Gastroesophageal sphincter (tissue), 4 donors: Measurements from ENCODE around the gene PTCD3. TPM values are rescaled to one million over a fixed set of nuclear protein-coding genes. Genes with fewer than 3 reads are reported as not detected.

Source experiments
- ATAC-seq: fragments of 150-250 bp; one replicate; pipeline ENCODE4 v1.9.1; 2016; ENCODE audit warnings: mild to moderate bottlenecking, moderate library complexity
- H3K27ac ChIP-seq, 4 donors: fragments of 200-600 bp; sonication (generic) in 3 of 4; 1 replicate in 3 of 4; 2 replicates in 1 of 4; pipeline ENCODE4 v1.5.1; 2016 to 2019
- H3K27me3 ChIP-seq: fragments of 200-600 bp; sonication (generic); one replicate; pipeline ENCODE4 v1.5.1; 2019
- H3K36me3 ChIP-seq, 2 donors: fragments of 200-600 bp; sonication (generic); one replicate each; pipeline ENCODE4 v1.5.1; 2019; ENCODE audit warnings: control low read depth in 1 of 2
- H3K4me1 ChIP-seq, 3 donors: fragments of 200-600 bp; sonication (generic); 1 replicate in 2 of 3; 2 replicates in 1 of 3; pipeline ENCODE4 v1.5.1; 2016 to 2019; ENCODE audit warnings: control low read depth in 2 of 3
- H3K4me3 ChIP-seq, 2 donors: fragments of 200-600 bp; sonication (generic); one replicate each; pipeline ENCODE4 v1.5.1; 2019; ENCODE audit warnings: mild to moderate bottlenecking in 1 of 2, moderate library complexity in 1 of 2
- H3K9me3 ChIP-seq, 3 donors: fragments of 200-600 bp; sonication (generic); one replicate each; pipeline ENCODE4 v1.5.1; 2017 to 2019; ENCODE audit warnings: control low read depth in 2 of 3
- EP300 ChIP-seq: sonication (generic); formaldehyde crosslinking; IDR thresholded peaks from one replicate; pipeline ENCODE4 v1.6.1; 2017; ENCODE audit warnings: antibody characterized with exemption, mild to moderate bottlenecking
- POLR2A ChIP-seq, 2 donors: fragments of 450-650 bp; IDR thresholded peaks; one replicate each; pipeline ENCODE4 v1.6.1; 2017; ENCODE audit warnings: antibody characterized with exemption in 2 of 2, mild to moderate bottlenecking in 2 of 2, moderate library complexity in 1 of 2
- POLR2AphosphoS5 ChIP-seq: sonication (generic); formaldehyde crosslinking; IDR thresholded peaks from one replicate; pipeline ENCODE4 v1.6.1; 2017; ENCODE audit warnings: antibody characterized with exemption
- WGBS, 2 donors: methylation state at CpG; one replicate each; pipeline ENCODE4 v1.1.5; 2018; ENCODE audit warnings: low coverage in 1 of 2; 5-methylcytosine and 5-hydroxymethylcytosine counted together
- small RNA-seq, 4 donors: library from RNA; depleted of rRNA; stranded (forward); fragments of <200 nt; gene quantifications; one replicate each; pipeline ENCODE3, GENCODE V24; 2016
- total RNA-seq, 4 donors: library from RNA; depleted of rRNA; stranded (reverse); fragments of >200 nt; gene quantifications; one replicate each; pipeline ENCODE4 v1.1.0, GENCODE V29; 2016
- TF ChIP-seq, protein P1 (sequence below), 4 experiments: fragments of 200-600 bp in 2 of 4; fragments of 450-650 bp in 2 of 4; sonication (generic) in 1 of 4; IDR thresholded peaks; one replicate each; pipeline ENCODE4 v1.5.1; 2017 to 2019; ENCODE audit warnings: antibody characterized with exemption in 4 of 4, mild to moderate bottlenecking in 2 of 4, moderate library complexity in 2 of 4

The PTCD3 gene
- total RNA-seq, 4 donors from 2014 or later = 34.7 to 85.1 (median 58.5) TPM

DNA sequence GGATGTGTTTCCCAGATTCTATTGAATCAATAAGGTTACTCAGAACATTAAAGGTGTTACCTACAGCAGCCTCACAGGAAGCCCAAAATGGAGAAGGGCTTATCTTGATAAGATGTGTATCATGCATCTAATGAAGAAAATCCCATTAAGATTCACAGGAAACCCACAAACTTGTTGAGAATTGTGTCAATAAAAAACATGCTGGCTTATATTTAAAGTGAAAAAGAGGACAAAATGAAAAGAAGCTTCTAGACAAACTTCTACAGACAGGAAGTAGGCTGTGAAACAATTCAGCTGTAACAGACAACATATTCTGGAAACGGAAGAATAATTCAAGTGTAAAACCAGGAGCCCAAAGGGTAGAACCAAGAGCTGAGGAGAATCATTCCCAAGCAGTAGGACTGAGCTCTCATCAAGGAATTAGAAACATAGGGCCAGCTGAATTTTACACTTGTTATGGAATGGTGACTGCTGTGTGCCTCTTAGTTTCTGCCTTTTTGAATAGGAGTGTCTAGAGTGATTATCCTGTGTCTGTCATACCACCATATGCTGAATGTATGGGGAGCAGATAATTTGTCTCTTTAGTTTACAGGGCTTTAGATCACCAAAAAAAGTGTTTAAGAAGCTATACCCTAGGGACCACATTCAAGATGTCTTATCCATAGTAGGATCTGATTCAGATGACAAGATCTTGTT, 79.6 kb downstream of the PTCD3 start:
- no peaks in the 10 kb centered on the region for H3K27me3 ChIP-seq
- peak overlapping the region in 2 of 4 donors; percentile 8 to 14 for H3K27ac ChIP-seq
- no peak for ATAC-seq
- H3K36me3 ChIP-seq = peaks cover 0 to 8% of the 10 kb centered on the region in 2 donors
- H3K4me3 ChIP-seq = no peak overlapping the region
- peaks cover 6 to 75% (median 8%) of the 10 kb centered on the region in 3 donors for H3K4me1 ChIP-seq
- TF ChIP-seq, protein P1, sequence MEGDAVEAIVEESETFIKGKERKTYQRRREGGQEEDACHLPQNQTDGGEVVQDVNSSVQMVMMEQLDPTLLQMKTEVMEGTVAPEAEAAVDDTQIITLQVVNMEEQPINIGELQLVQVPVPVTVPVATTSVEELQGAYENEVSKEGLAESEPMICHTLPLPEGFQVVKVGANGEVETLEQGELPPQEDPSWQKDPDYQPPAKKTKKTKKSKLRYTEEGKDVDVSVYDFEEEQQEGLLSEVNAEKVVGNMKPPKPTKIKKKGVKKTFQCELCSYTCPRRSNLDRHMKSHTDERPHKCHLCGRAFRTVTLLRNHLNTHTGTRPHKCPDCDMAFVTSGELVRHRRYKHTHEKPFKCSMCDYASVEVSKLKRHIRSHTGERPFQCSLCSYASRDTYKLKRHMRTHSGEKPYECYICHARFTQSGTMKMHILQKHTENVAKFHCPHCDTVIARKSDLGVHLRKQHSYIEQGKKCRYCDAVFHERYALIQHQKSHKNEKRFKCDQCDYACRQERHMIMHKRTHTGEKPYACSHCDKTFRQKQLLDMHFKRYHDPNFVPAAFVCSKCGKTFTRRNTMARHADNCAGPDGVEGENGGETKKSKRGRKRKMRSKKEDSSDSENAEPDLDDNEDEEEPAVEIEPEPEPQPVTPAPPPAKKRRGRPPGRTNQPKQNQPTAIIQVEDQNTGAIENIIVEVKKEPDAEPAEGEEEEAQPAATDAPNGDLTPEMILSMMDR (IDR thresholded peaks at IDR 0.05) = no peak
- no peak for TF ChIP-seq EP300
- no peak for TF ChIP-seq POLR2A (IDR thresholded peaks at IDR 0.05)
- TF ChIP-seq POLR2AphosphoS5 = no peak
- WGBS, 2 donors = 0 to 15% methylated on average over 1 of the region's 1 CpG
- no peaks in the 10 kb centered on the region for H3K9me3 ChIP-seq

DNA sequence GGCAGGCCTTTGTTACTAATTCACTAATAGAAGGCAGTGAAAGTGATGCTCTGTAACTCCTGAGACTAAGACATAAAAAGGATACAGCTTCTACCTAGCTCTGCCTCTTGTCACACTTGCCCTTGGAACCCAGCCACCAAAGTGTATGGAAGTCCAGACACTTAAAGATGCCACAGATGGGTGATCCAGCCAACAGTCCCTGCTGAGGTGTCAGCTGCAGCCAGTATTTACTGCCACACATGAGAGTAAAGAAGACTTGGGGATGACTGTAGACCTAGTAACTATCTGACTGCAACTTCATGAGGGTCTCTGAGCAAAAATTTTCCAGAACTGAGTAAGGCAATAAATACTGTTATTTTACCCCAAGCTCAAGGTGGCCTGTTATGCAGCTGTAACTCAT, 80.4 kb downstream of the PTCD3 start:
- TF ChIP-seq, protein P1 (IDR thresholded peaks at IDR 0.05) = no peak
- TF ChIP-seq EP300 (no peak), POLR2A (IDR thresholded peaks at IDR 0.05) (no peak), POLR2AphosphoS5 (no peak)
- H3K9me3 ChIP-seq = no peaks in the 10 kb centered on the region
- no peak overlapping the region for H3K4me3 ChIP-seq
- H3K4me1 ChIP-seq = peaks cover 8 to 83% (median 11%) of the 10 kb centered on the region in 3 donors
- no peak for ATAC-seq
- H3K27ac ChIP-seq = peak overlapping the region in 3 of 4 donors; percentile 6 to 14 (median 8)
- no peaks in the 10 kb centered on the region for H3K27me3 ChIP-seq
- peaks cover 0 to 3% of the 10 kb centered on the region in 2 donors for H3K36me3 ChIP-seq

DNA sequence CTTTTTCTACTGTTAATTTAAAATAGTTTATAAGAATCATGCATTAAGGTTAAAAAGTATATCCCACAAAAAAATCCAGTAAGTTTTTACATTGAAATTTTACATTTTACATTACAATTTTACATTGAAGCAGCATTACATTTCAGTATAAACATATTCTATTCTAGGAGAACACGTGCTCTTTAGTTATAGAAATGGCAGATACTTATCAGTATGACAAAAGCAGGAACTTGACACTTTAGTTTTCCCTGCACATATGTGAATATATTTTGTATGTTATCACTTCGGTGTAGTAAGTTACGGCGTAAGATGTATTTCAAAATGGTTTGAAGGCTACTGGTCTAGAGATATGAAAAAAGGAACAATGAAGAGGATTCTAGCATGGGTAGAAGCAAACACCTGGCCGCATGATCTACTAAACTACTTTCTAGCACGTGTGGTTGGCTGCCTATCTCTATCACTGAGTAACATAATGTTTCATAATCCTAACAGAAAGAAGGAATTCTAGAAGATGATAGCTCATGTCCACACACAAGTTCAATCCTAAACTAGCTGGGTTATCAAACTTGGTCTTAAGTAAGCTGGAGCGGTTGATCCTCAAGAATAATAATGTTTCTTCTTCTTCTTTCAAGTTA, 83.9 kb downstream of the PTCD3 start:
- Histone ChIP-seq H3K36me3 (peaks cover 0 to 3% of the 10 kb centered on the region in 2 donors), H3K4me3 (no peak overlapping the region), H3K4me1 (peaks cover 15 to 94% (median 21%) of the 10 kb centered on the region in 3 donors), H3K27me3 (no peaks in the 10 kb centered on the region), H3K9me3 (no peaks in the 10 kb centered on the region), H3K27ac (no peak overlapping the region)
- TF ChIP-seq EP300 = no peak
- TF ChIP-seq POLR2A (IDR thresholded peaks at IDR 0.05) = no peak
- ATAC-seq = no peak
- WGBS, 2 donors = 68 to 83% methylated on average over 7 of the region's 7 CpGs

Small RNA genes within 50 kb of the gene (small RNA-seq; reads per million reads assigned to genes)
- 0 reads per million in 4 donors for gene RF00019
- 2,938 to 5,106 (median 3,894) reads per million in 4 donors for gene SNORD94

Other genes starting within 250 kb of the PTCD3 start
- 10 to 100 TPM; 15.2 to 55.9 (median 22.7) TPM for gene ST3GAL5, start 217.2 kb upstream of the PTCD3 start, total RNA-seq
- 10 to 100 TPM; 15.6 to 21.7 (median 17.7) TPM for gene POLR1A, start 349 bp upstream of the PTCD3 start, total RNA-seq
- 10 to 100 TPM; 57.3 to 72.3 (median 63.1) TPM for gene IMMT, start 89.2 kb downstream of the PTCD3 start, total RNA-seq
- gene MRPL35, start 93.2 kb downstream of the PTCD3 start, total RNA-seq = 10 to 100 TPM; 21.7 to 36.4 (median 30.6) TPM
- 100 to 1,000 TPM in 1 of 4 donors, 10 to 100 TPM in 3; 22.9 to 107 (median 70.7) TPM for gene REEP1, start 231.4 kb downstream of the PTCD3 start, total RNA-seq